CD8-positive, alpha-beta memory T cell (primary cell): ENCODE data around the gene SLC39A10. TPM values are rescaled to one million over a fixed set of nuclear protein-coding genes. Genes with fewer than 3 reads are reported as not detected.

Experiments
- CTCF ChIA-PET: fragments of 350-600 bp; sonication (Branson Sonifier 250); formaldehyde crosslinking; loops from one replicate; lab custom pipeline; 2021; ENCODE audit warnings: antibody characterized with exemption; lab: Charles Lee
- POLR2A ChIA-PET: fragments of 350-600 bp; sonication (Branson Sonifier 250); formaldehyde crosslinking; loops from one replicate; lab custom pipeline; 2021; ENCODE audit warnings: antibody characterized with exemption; lab: Charles Lee
- DNase-seq, 5 donors: peaks; one replicate each; pipeline versions ENCODE4 v3.0.0 to v3.0.0-alpha.2; 2020 to 2022; ENCODE audit warnings: mixed read lengths in 1 of 5
- H3K27ac ChIP-seq: one replicate; pipeline ENCODE4 v1.7.0; 2013; ENCODE audit warnings: low read depth, mild to moderate bottlenecking, low read length, moderate library complexity
- H3K27me3 ChIP-seq: 2 replicates; pipeline ENCODE4 v1.7.0; 2013; ENCODE audit warnings: low read length, mild to moderate bottlenecking; ENCODE audit not compliant: insufficient read depth, poor library complexity, severe bottlenecking
- H3K36me3 ChIP-seq: 2 replicates; pipeline ENCODE4 v1.7.0; 2013; ENCODE audit warnings: mild to moderate bottlenecking, low read length, moderate library complexity; ENCODE audit not compliant: insufficient read depth
- H3K4me1 ChIP-seq: 2 replicates; pipeline ENCODE4 v1.7.0; 2013; ENCODE audit warnings: mild to moderate bottlenecking, low read length, moderate library complexity; ENCODE audit not compliant: insufficient read depth
- H3K4me3 ChIP-seq: 2 replicates; pipeline ENCODE4 v1.7.0; 2013; ENCODE audit warnings: mild to moderate bottlenecking, low read length
- H3K9me3 ChIP-seq: 2 replicates; pipeline ENCODE4 v1.7.0; 2013; ENCODE audit warnings: mild to moderate bottlenecking, low read length
- H3K27ac Mint-ChIP-seq, 8 donors: one replicate each; pipeline ENCODE4 v1.8.0; 2020 to 2021; ENCODE audit warnings: mixed read lengths in 8 of 8, mild to moderate bottlenecking in 6 of 8, inconsistent platforms in 3 of 8, moderate library complexity in 3 of 8
- H3K27me3 Mint-ChIP-seq, 2 donors: one replicate each; pipeline ENCODE4 v1.8.0; 2020 to 2021; ENCODE audit warnings: mixed read lengths in 2 of 2, mild to moderate bottlenecking in 1 of 2, moderate library complexity in 1 of 2
- H3K36me3 Mint-ChIP-seq, 3 donors: one replicate each; pipeline ENCODE4 v1.8.0; 2020 to 2021; ENCODE audit warnings: mixed read lengths in 3 of 3, inconsistent platforms in 1 of 3, mild to moderate bottlenecking in 1 of 3
- H3K4me1 Mint-ChIP-seq, 3 donors: one replicate each; pipeline ENCODE4 v1.8.0; 2020 to 2021; ENCODE audit warnings: mixed read lengths in 3 of 3, inconsistent platforms in 1 of 3, mild to moderate bottlenecking in 1 of 3
- H3K4me3 Mint-ChIP-seq, 7 donors: one replicate each; pipeline ENCODE4 v1.8.0; 2020 to 2021; ENCODE audit warnings: mixed read lengths in 7 of 7, mild to moderate bottlenecking in 6 of 7, moderate library complexity in 4 of 7, inconsistent platforms in 2 of 7
- H3K9me3 Mint-ChIP-seq, 5 donors: one replicate each; pipeline ENCODE4 v1.8.0; 2020 to 2022; ENCODE audit warnings: mixed read lengths in 5 of 5, mild to moderate bottlenecking in 3 of 5, moderate library complexity in 2 of 5, inconsistent platforms in 1 of 5
- polyA plus RNA-seq: library from polyadenylated mRNA; unstranded; fragments of 300-500 nt; fragmentation: Illumina TruSeq; gene quantifications from one replicate; pipeline ENCODE4 v1.2.3, GENCODE V29; 2021
- total RNA-seq, 2 experiments: library from RNA; stranded (reverse); gene quantifications; one replicate each; pipeline ENCODE4 v1.2.3, GENCODE V29; 2021

Gene SLC39A10
- total and polyA plus RNA-seq, 3 experiments from 2014 or later, result 11.3 to 23.6 (median 22.2) TPM

DNA sequence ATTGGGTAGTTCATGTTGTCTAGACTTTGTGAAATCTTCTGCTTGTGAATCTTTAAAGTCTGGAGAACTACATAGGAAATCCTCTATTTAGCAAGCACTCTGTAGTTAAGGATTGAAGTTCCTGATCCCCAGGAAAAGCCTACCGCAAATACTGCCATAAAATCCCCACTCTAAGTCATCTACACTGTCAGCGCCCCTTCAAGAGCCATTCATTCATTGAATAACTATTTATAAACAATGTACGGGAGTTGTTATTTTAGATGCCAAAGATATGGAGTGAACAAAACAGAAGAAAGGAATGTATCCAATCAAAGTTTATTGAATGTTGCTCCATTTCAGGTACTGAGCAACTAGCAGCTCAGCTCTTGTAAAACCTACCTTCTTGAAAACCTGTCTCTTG lies 36.5 kb upstream of the SLC39A10 start:
- CTCF ChIA-PET, result interaction anchor here (1.4 kb wide), 1 partner anchor 20 kb away, joined by 3 read pairs; no protein-coding TSS in a partner anchor

DNA sequence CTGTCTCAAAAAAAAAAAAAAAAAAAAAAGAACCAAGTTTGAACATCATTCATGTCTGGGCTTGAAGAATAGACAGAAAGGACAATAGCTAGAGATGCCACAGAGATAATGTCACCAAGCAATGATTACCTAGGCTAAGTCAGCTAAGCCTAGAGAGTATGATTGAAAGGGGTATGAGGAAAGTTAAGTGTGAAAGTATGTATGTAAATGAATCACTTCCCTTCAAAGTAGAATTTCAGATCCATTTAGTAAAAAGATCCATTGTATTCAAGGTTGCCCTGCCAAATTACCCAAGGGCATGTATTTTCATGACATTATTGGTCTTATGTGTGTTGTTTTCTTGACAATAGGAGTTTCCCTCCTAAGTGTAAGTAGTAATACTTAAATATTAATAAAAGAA lies 34.1 kb upstream of the SLC39A10 start:
- Mint-ChIP-seq H3K9me3 (no peaks in the 10 kb centered on the region), H3K27ac (no peak overlapping the region), H3K36me3 (no peaks in the 10 kb centered on the region), H3K4me1 (peaks cover 0 to 12% (median 11%) of the 10 kb centered on the region in 3 donors), H3K27me3 (no peaks in the 10 kb centered on the region), H3K4me3 (no peak overlapping the region)
- no peaks in the 10 kb centered on the region for H3K9me3 ChIP-seq
- no peaks in the 10 kb centered on the region for H3K4me1 ChIP-seq
- H3K27me3 ChIP-seq, result no peaks in the 10 kb centered on the region
- POLR2A ChIA-PET, result interaction anchor here (0.6 kb wide), 1 partner anchor 23 kb away, joined by 3 read pairs; no protein-coding TSS in a partner anchor
- no peaks in the 10 kb centered on the region for H3K36me3 ChIP-seq
- no peak overlapping the region for H3K4me3 ChIP-seq
- H3K27ac ChIP-seq, result no peak overlapping the region
- CTCF ChIA-PET, result interaction anchor here (0.7 kb wide), 2 partner anchors 37 to 435 kb away, joined by 3 read pairs; no protein-coding TSS in a partner anchor
- DNase-seq, result no peak

More for the DNA sequence above, 36.5 kb upstream of the SLC39A10 start:
- Histone ChIP-seq H3K4me3 (no peak overlapping the region), H3K36me3 (no peaks in the 10 kb centered on the region), H3K9me3 (no peaks in the 10 kb centered on the region), H3K27me3 (no peaks in the 10 kb centered on the region), H3K27ac (no peak overlapping the region), H3K4me1 (no peaks in the 10 kb centered on the region)
- H3K9me3 Mint-ChIP-seq, result no peaks in the 10 kb centered on the region
- H3K36me3 Mint-ChIP-seq, result no peaks in the 10 kb centered on the region
- H3K27me3 Mint-ChIP-seq, result no peaks in the 10 kb centered on the region
- no peak for DNase-seq
- no peak overlapping the region for H3K4me3 Mint-ChIP-seq
- no peak overlapping the region for H3K27ac Mint-ChIP-seq
- peaks cover 0 to 5% (median 0%) of the 10 kb centered on the region in 3 donors for H3K4me1 Mint-ChIP-seq
- POLR2A ChIA-PET, result interaction anchor here (0.6 kb wide), 1 partner anchor 33 kb away, joined by 3 read pairs; no protein-coding TSS in a partner anchor

DNA sequence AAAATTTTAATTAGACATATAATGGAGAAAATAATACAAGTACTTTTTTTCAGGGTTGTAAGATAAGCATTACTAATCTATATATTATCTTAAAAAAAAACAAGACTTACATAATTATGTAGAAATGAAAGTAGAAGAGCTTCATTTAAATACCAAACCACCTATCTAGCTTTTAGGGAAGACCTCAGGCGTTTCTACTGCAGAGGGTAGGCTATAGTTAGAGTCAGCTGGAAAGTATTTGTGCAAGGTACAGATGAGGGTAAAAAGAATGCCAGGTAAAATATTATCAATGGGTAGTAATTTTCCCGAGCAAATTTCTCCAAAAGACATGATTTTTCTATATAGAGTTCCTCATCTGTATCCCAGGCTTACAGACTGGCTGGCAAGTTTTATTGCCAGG lies 30.5 kb upstream of the SLC39A10 start:
- no peaks in the 10 kb centered on the region for H3K27me3 Mint-ChIP-seq
- no peak overlapping the region for H3K27ac ChIP-seq
- no peak for DNase-seq
- H3K4me1 Mint-ChIP-seq, result peaks cover 0 to 11% (median 8%) of the 10 kb centered on the region in 3 donors
- H3K4me3 Mint-ChIP-seq, result no peak overlapping the region
- H3K4me3 ChIP-seq, result no peak overlapping the region
- no peaks in the 10 kb centered on the region for H3K27me3 ChIP-seq
- H3K36me3 Mint-ChIP-seq, result no peaks in the 10 kb centered on the region
- ChIA-PET CTCF (interaction anchor here (1.2 to 1.3 kb wide), 2 partner anchors 34 to 128 kb away, joined by 3 read pairs; no protein-coding TSS in a partner anchor), POLR2A (no interaction called here)
- H3K9me3 ChIP-seq, result no peaks in the 10 kb centered on the region
- H3K4me1 ChIP-seq, result no peaks in the 10 kb centered on the region
- no peaks in the 10 kb centered on the region for H3K9me3 Mint-ChIP-seq
- H3K27ac Mint-ChIP-seq, result no peak overlapping the region
- no peaks in the 10 kb centered on the region for H3K36me3 ChIP-seq

DNA sequence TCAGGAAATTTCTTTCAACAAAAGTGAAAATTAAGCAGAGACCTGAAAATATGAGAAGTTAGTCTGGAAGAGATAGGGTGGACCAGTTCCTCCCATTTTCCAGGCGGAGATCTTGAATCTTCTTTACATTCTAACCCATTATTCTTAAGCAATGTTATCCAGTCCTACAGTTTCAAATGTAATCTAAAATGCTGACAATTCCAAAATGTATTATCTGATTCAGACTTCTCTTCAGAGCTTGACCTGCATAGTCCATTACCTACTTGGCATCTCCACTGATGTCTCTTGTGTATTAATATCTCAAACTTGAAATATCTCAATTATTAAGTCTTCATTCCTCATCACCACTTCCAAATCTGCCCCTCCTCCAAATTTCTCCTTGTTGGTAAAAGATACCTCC lies 28.4 kb upstream of the SLC39A10 start:
- Mint-ChIP-seq H3K27me3 (no peaks in the 10 kb centered on the region), H3K9me3 (no peaks in the 10 kb centered on the region), H3K4me1 (peaks cover 0 to 11% (median 8%) of the 10 kb centered on the region in 3 donors), H3K36me3 (no peaks in the 10 kb centered on the region), H3K27ac (no peak overlapping the region), H3K4me3 (no peak overlapping the region)
- Histone ChIP-seq H3K9me3 (no peaks in the 10 kb centered on the region), H3K27ac (no peak overlapping the region), H3K27me3 (no peaks in the 10 kb centered on the region), H3K36me3 (no peaks in the 10 kb centered on the region), H3K4me1 (no peaks in the 10 kb centered on the region), H3K4me3 (no peak overlapping the region)
- POLR2A ChIA-PET, result no interaction called here
- CTCF ChIA-PET, result no interaction called here
- DNase-seq, result no peak

GRCh38 chr2:195632856-195633572 lies 24.0 kb upstream of the SLC39A10 start:
- no peaks in the 10 kb centered on the region for H3K9me3 Mint-ChIP-seq
- H3K4me1 Mint-ChIP-seq, result no peaks in the 10 kb centered on the region
- no peaks in the 10 kb centered on the region for H3K27me3 Mint-ChIP-seq
- no peak overlapping the region for H3K4me3 Mint-ChIP-seq
- DNase-seq, result no peak
- no peaks in the 10 kb centered on the region for H3K36me3 Mint-ChIP-seq
- H3K27ac Mint-ChIP-seq, result peak overlapping the region in 1 of 8 donors; percentile 70
- Histone ChIP-seq H3K36me3 (no peaks in the 10 kb centered on the region), H3K9me3 (no peaks in the 10 kb centered on the region), H3K4me1 (no peaks in the 10 kb centered on the region), H3K4me3 (no peak overlapping the region), H3K27ac (no peak overlapping the region), H3K27me3 (no peaks in the 10 kb centered on the region)
- POLR2A ChIA-PET, result no interaction called here
- CTCF ChIA-PET, result no interaction called here

DNA sequence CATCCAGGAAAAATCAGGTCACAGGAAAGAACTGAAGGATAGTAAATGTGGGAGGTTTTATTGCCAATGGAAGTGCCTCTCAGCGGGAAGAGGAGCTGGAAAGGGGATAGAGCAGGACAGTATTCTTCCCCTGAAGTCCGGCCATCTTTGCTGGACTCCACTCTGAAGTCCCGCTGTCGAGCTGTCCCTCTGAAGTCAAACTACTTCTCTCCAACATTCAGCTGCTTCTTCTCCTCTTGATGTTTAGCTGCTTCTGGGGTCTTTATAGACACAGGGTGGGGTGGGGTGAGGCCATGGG lies 23.5 kb upstream of the SLC39A10 start:
- H3K27ac ChIP-seq, result no peak overlapping the region
- DNase-seq, result no peak
- no peaks in the 10 kb centered on the region for H3K36me3 ChIP-seq
- no peaks in the 10 kb centered on the region for H3K9me3 ChIP-seq
- Mint-ChIP-seq H3K27ac (no peak overlapping the region), H3K4me3 (no peak overlapping the region), H3K9me3 (no peaks in the 10 kb centered on the region), H3K4me1 (no peaks in the 10 kb centered on the region), H3K36me3 (no peaks in the 10 kb centered on the region), H3K27me3 (no peaks in the 10 kb centered on the region)
- POLR2A ChIA-PET, result no interaction called here
- H3K27me3 ChIP-seq, result no peaks in the 10 kb centered on the region
- no peaks in the 10 kb centered on the region for H3K4me1 ChIP-seq
- H3K4me3 ChIP-seq, result no peak overlapping the region
- CTCF ChIA-PET, result no interaction called here

GRCh38 chr2:195633974-195634373 lies 23.1 kb upstream of the SLC39A10 start:
- no peaks in the 10 kb centered on the region for H3K4me1 Mint-ChIP-seq
- H3K36me3 ChIP-seq, result no peaks in the 10 kb centered on the region
- H3K27me3 Mint-ChIP-seq, result no peaks in the 10 kb centered on the region
- ChIA-PET CTCF (no interaction called here), POLR2A (no interaction called here)
- no peak overlapping the region for H3K27ac ChIP-seq
- no peak overlapping the region for H3K27ac Mint-ChIP-seq
- H3K4me1 ChIP-seq, result no peaks in the 10 kb centered on the region
- no peak overlapping the region for H3K4me3 ChIP-seq
- H3K36me3 Mint-ChIP-seq, result no peaks in the 10 kb centered on the region
- no peak for DNase-seq
- H3K4me3 Mint-ChIP-seq, result no peak overlapping the region
- no peaks in the 10 kb centered on the region for H3K27me3 ChIP-seq
- H3K9me3 ChIP-seq, result no peaks in the 10 kb centered on the region
- H3K9me3 Mint-ChIP-seq, result no peaks in the 10 kb centered on the region

GRCh38 chr2:195636890-195637289 lies 20.1 kb upstream of the SLC39A10 start:
- no peaks in the 10 kb centered on the region for H3K36me3 Mint-ChIP-seq
- H3K27me3 ChIP-seq, result no peaks in the 10 kb centered on the region
- no peak for DNase-seq
- H3K27me3 Mint-ChIP-seq, result no peaks in the 10 kb centered on the region
- POLR2A ChIA-PET, result no interaction called here
- CTCF ChIA-PET, result no interaction called here
- no peak overlapping the region for H3K27ac ChIP-seq
- H3K4me3 Mint-ChIP-seq, result no peak overlapping the region
- no peaks in the 10 kb centered on the region for H3K9me3 ChIP-seq
- H3K36me3 ChIP-seq, result no peaks in the 10 kb centered on the region
- H3K27ac Mint-ChIP-seq, result no peak overlapping the region
- H3K9me3 Mint-ChIP-seq, result no peaks in the 10 kb centered on the region
- H3K4me1 ChIP-seq, result no peaks in the 10 kb centered on the region
- H3K4me3 ChIP-seq, result no peak overlapping the region
- H3K4me1 Mint-ChIP-seq, result no peaks in the 10 kb centered on the region
